ENCODE measurements around the gene GJA3.

GJA3 gene

GRCh38 chr13:20119960-20120359, 40.9 kb downstream of the GJA3 start:
- no peak for ATAC-seq (ENCODE audit: low read depth)
- no peak overlapping the region for H3K27ac Mint-ChIP-seq
- peaks cover 13% of the 10 kb centered on the region for H3K4me1 Mint-ChIP-seq
- DNase-seq (ENCODE audit: low spot score in 2 of 2), result no peak
- no peaks in the 10 kb centered on the region for H3K36me3 Mint-ChIP-seq
- no peaks in the 10 kb centered on the region for H3K9me3 Mint-ChIP-seq
- H3K4me3 Mint-ChIP-seq, result peak overlapping the region; percentile 69
- peaks cover 16% of the 10 kb centered on the region for H3K27me3 Mint-ChIP-seq

GRCh38 chr13:20118268-20119140, 42.3 kb downstream of the GJA3 start:
- Mint-ChIP-seq H3K36me3 (no peaks in the 10 kb centered on the region), H3K4me1 (peaks cover 13% of the 10 kb centered on the region), H3K27me3 (peaks cover 13% of the 10 kb centered on the region), H3K4me3 (peak overlapping the region; percentile 91), H3K9me3 (no peaks in the 10 kb centered on the region), H3K27ac (peak overlapping the region; percentile 38)
- ATAC-seq (ENCODE audit: low read depth) (peak; percentile 6), DNase-seq (ENCODE audit: low spot score in 2 of 2) (no peak)

- Mint-ChIP-seq H3K27ac (no peak overlapping the region), H3K27me3 (peaks cover 11% of the 10 kb centered on the region), H3K4me3 (no peak overlapping the region), H3K4me1 (peaks cover 12% of the 10 kb centered on the region), H3K9me3 (no peaks in the 10 kb centered on the region), H3K36me3 (no peaks in the 10 kb centered on the region)
- DNase-seq (ENCODE audit: low spot score in 2 of 2), result no peak
- no peak for ATAC-seq (ENCODE audit: low read depth)
Measured at GRCh38 chr13:20116213-20116612, 44.6 kb downstream of the GJA3 start.

- Mint-ChIP-seq H3K36me3 (no peaks in the 10 kb centered on the region), H3K9me3 (no peaks in the 10 kb centered on the region), H3K4me3 (no peak overlapping the region), H3K4me1 (peaks cover 2% of the 10 kb centered on the region), H3K27me3 (peaks cover 10% of the 10 kb centered on the region), H3K27ac (no peak overlapping the region)
- DNase-seq (ENCODE audit: low spot score in 2 of 2) (no peak), ATAC-seq (ENCODE audit: low read depth) (no peak)
Measured at GRCh38 chr13:20114066-20114610, 46.7 kb downstream of the GJA3 start.

- Mint-ChIP-seq H3K9me3 (no peaks in the 10 kb centered on the region), H3K27me3 (peaks cover 16% of the 10 kb centered on the region), H3K27ac (no peak overlapping the region), H3K36me3 (no peaks in the 10 kb centered on the region), H3K4me3 (no peak overlapping the region), H3K4me1 (no peaks in the 10 kb centered on the region)
- DNase-seq (ENCODE audit: low spot score in 2 of 2) (no peak), ATAC-seq (ENCODE audit: low read depth) (no peak)
Measured at GRCh38 chr13:20109037-20109436, 51.8 kb downstream of the GJA3 start.

GRCh38 chr13:20106742-20107141, 54.1 kb downstream of the GJA3 start:
- no peaks in the 10 kb centered on the region for H3K36me3 Mint-ChIP-seq
- no peaks in the 10 kb centered on the region for H3K4me1 Mint-ChIP-seq
- no peak overlapping the region for H3K27ac Mint-ChIP-seq
- no peaks in the 10 kb centered on the region for H3K9me3 Mint-ChIP-seq
- ATAC-seq (ENCODE audit: low read depth) (no peak), DNase-seq (ENCODE audit: low spot score in 2 of 2) (no peak)
- H3K27me3 Mint-ChIP-seq, result peaks cover 18% of the 10 kb centered on the region
- H3K4me3 Mint-ChIP-seq, result no peak overlapping the region

- no peaks in the 10 kb centered on the region for H3K36me3 Mint-ChIP-seq
- DNase-seq (ENCODE audit: low spot score in 2 of 2) (no peak), ATAC-seq (ENCODE audit: low read depth) (no peak)
- H3K4me1 Mint-ChIP-seq, result no peaks in the 10 kb centered on the region
- H3K27me3 Mint-ChIP-seq, result peaks cover 24% of the 10 kb centered on the region
- H3K9me3 Mint-ChIP-seq, result no peaks in the 10 kb centered on the region
- no peak overlapping the region for H3K27ac Mint-ChIP-seq
- H3K4me3 Mint-ChIP-seq, result no peak overlapping the region
Measured at GRCh38 chr13:20105161-20105689, 55.6 kb downstream of the GJA3 start.

GRCh38 chr13:20102525-20103180, 58.2 kb downstream of the GJA3 start:
- Mint-ChIP-seq H3K4me1 (no peaks in the 10 kb centered on the region), H3K9me3 (no peaks in the 10 kb centered on the region), H3K27ac (no peak overlapping the region), H3K4me3 (no peak overlapping the region), H3K27me3 (peaks cover 28% of the 10 kb centered on the region), H3K36me3 (no peaks in the 10 kb centered on the region)
- no peak for ATAC-seq (ENCODE audit: low read depth)
- no peak for DNase-seq (ENCODE audit: low spot score in 2 of 2)

GRCh38 chr13:20101467-20102316, 59.2 kb downstream of the GJA3 start:
- DNase-seq (ENCODE audit: low spot score in 2 of 2) (no peak), ATAC-seq (ENCODE audit: low read depth) (no peak)
- H3K27ac Mint-ChIP-seq, result no peak overlapping the region
- H3K9me3 Mint-ChIP-seq, result no peaks in the 10 kb centered on the region
- no peaks in the 10 kb centered on the region for H3K4me1 Mint-ChIP-seq
- no peaks in the 10 kb centered on the region for H3K36me3 Mint-ChIP-seq
- H3K4me3 Mint-ChIP-seq, result no peak overlapping the region
- peaks cover 30% of the 10 kb centered on the region for H3K27me3 Mint-ChIP-seq

GRCh38 chr13:20099319-20099718, 61.5 kb downstream of the GJA3 start:
- H3K4me1 Mint-ChIP-seq, result no peaks in the 10 kb centered on the region
- no peak overlapping the region for H3K4me3 Mint-ChIP-seq
- ATAC-seq (ENCODE audit: low read depth), result no peak
- H3K27ac Mint-ChIP-seq, result no peak overlapping the region
- no peak for DNase-seq (ENCODE audit: low spot score in 2 of 2)
- H3K27me3 Mint-ChIP-seq, result peaks cover 28% of the 10 kb centered on the region
- no peaks in the 10 kb centered on the region for H3K36me3 Mint-ChIP-seq
- H3K9me3 Mint-ChIP-seq, result no peaks in the 10 kb centered on the region

- Mint-ChIP-seq H3K27me3 (peaks cover 14% of the 10 kb centered on the region), H3K27ac (no peak overlapping the region), H3K36me3 (no peaks in the 10 kb centered on the region), H3K9me3 (no peaks in the 10 kb centered on the region), H3K4me3 (no peak overlapping the region), H3K4me1 (no peaks in the 10 kb centered on the region)
- ATAC-seq (ENCODE audit: low read depth) (no peak), DNase-seq (ENCODE audit: low spot score in 2 of 2) (no peak)
Measured at GRCh38 chr13:20093951-20094350, 66.9 kb downstream of the GJA3 start.

- Mint-ChIP-seq H3K27ac (no peak overlapping the region), H3K9me3 (no peaks in the 10 kb centered on the region), H3K4me3 (no peak overlapping the region), H3K36me3 (peaks cover 4% of the 10 kb centered on the region), H3K27me3 (no peaks in the 10 kb centered on the region), H3K4me1 (no peaks in the 10 kb centered on the region)
- ATAC-seq (ENCODE audit: low read depth), result no peak
- no peak for DNase-seq (ENCODE audit: low spot score in 2 of 2)
Measured at GRCh38 chr13:20090349-20090748, 70.5 kb downstream of the GJA3 start.
